Breast epithelium (tissue), 4 donors: ENCODE measurements around the gene GALNT8. TPM values are rescaled to one million over a fixed set of nuclear protein-coding genes. Genes with fewer than 3 reads are reported as not detected.

ENCODE experiments used
- DNase-seq, 2 donors: peaks; one replicate each; pipeline ENCODE4 v3.0.0-alpha.2; 2019; ENCODE audit warnings: low spot score in 2 of 2
- H3K27ac ChIP-seq, 2 donors: fragments of 200-600 bp; sonication (generic) in 1 of 2; one replicate each; pipeline ENCODE4 v1.5.1; 2016 to 2019; ENCODE audit warnings: mild to moderate bottlenecking in 1 of 2
- H3K27me3 ChIP-seq, 2 donors: fragments of 200-600 bp; sonication (generic) in 1 of 2; one replicate each; pipeline versions ENCODE4 v1.5.1 to v1.6.0; 2017 to 2019; ENCODE audit warnings: control low read depth in 1 of 2, mild to moderate bottlenecking in 1 of 2
- H3K36me3 ChIP-seq: fragments of 200-600 bp; one replicate; pipeline ENCODE4 v1.5.1; 2019
- H3K4me1 ChIP-seq, 2 donors: fragments of 200-600 bp; sonication (generic); one replicate each; pipeline ENCODE4 v1.5.1; 2016 to 2019; ENCODE audit warnings: control low read depth in 1 of 2
- H3K4me3 ChIP-seq, 3 donors: fragments of 200-600 bp; sonication (generic); 1 replicate in 2 of 3; 2 replicates in 1 of 3; pipeline ENCODE4 v1.5.1; 2016 to 2019; ENCODE audit warnings: mild to moderate bottlenecking in 3 of 3, moderate library complexity in 2 of 3
- H3K9me3 ChIP-seq, 2 donors: fragments of 200-600 bp; sonication (generic) in 1 of 2; one replicate each; pipeline ENCODE4 v1.5.1; 2016 to 2019; ENCODE audit warnings: control low read depth in 1 of 2
- CTCF ChIP-seq, 3 donors: fragments of 450-650 bp; IDR thresholded peaks; one replicate each; pipeline ENCODE4 v1.5.1; 2016 to 2017; ENCODE audit warnings: antibody characterized with exemption in 3 of 3, mild to moderate bottlenecking in 3 of 3, moderate library complexity in 3 of 3
- POLR2A ChIP-seq: fragments of 450-650 bp; IDR thresholded peaks from one replicate; pipeline ENCODE4 v1.6.1; 2016; ENCODE audit warnings: antibody characterized with exemption, mild to moderate bottlenecking, moderate library complexity
- POLR2AphosphoS5 ChIP-seq, 3 donors: sonication (generic); formaldehyde crosslinking; IDR thresholded peaks; one replicate each; pipeline ENCODE4 v1.6.1; 2017; ENCODE audit warnings: antibody characterized with exemption in 3 of 3
- intact Hi-C: fragments of 100-400 bp; cut with DNase I; formaldehyde crosslinking; loops from one replicate; pipeline ENCODE4 v1.15.1; 2023; ENCODE audit warnings: low total_unique reads
- total RNA-seq, 3 donors: library from RNA; depleted of rRNA; stranded (reverse); fragments of >200 nt; gene quantifications; one replicate each; pipeline ENCODE4 v1.1.0, GENCODE V29; 2016

The GALNT8 gene
- total RNA-seq, 3 donors from 2014 or later = 1.3 to 2.7 (median 1.6) TPM

DNA sequence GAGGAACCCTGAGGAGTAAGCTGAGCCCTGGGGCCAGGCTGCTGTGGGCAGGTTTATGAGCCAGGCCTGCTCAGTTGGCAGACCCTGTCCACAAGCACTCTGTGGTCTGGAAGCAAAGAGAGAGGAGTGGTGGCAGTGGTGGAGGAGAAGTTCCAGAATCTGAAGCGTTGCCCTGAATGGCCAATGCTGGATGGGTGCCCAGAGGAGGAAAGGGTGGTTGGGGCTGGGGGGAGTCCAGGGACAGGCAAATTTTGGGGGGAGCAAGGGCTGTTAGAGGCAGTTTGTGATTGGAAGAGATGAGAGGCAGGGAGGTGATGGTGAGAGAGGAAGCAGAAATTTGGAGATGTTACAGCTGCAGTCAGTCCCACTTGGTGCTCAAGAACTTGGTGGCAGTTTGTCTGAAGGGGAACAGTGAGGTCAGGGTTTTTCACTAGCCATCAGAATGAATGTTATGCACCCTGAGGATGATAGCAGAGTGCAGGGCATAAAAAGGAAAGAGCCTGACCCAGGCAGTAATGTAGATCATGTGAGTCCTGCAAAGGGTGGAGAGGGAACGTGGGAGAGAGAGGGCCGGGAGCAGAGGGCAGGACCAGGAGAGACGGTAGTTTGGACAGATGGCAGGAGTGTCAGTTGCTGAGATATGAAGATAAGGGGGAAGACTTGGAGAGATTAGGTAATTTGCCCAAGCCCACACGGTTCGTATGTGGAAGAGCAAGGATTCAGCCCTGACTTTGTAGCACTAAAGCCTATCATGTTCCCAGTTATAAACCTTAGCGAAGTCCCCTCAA lies 51.2 kb downstream of the GALNT8 start:
- Histone ChIP-seq H3K4me1 (no peaks in the 10 kb centered on the region), H3K27me3 (no peaks in the 10 kb centered on the region), H3K4me3 (no peak overlapping the region), H3K27ac (no peak overlapping the region), H3K36me3 (no peaks in the 10 kb centered on the region), H3K9me3 (no peaks in the 10 kb centered on the region)
- TF ChIP-seq POLR2AphosphoS5 (IDR thresholded peaks at IDR 0.05) = no peak
- TF ChIP-seq POLR2A = no peak
- no peak for TF ChIP-seq CTCF (IDR thresholded peaks at IDR 0.05)
- intact Hi-C loops = no loop called here
- DNase-seq = no peak

DNA sequence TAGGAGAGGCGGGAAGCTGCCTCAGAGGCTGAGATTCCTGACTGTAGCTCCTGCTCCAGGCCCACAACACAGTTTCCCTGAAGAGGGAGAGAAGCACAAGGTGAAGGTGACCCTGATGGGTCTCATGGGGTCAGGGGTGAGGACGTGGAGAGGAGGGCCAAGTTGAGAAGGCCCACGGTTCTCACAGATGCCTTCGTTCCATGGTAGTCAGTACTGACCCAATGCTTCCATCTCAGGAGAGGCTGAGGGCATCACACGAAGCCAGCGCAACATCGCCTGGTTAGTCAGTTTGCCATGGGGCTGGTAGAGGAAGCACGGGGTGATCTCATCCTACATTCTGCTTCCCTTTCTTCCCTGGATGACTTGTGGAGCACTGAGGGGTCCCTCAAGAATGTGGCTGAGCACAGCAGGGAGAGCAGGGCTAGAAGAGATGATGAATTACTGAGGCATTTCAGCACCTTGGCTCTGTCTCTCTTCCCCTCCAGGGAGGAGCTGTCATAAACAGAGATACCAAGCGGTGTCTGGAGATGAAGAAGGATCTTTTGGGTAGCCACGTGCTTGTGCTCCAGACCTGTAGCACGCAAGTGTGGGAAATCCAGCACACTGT lies 51.9 kb downstream of the GALNT8 start:
- no peak for TF ChIP-seq POLR2A
- TF ChIP-seq POLR2AphosphoS5 (IDR thresholded peaks at IDR 0.05) = no peak
- TF ChIP-seq CTCF (IDR thresholded peaks at IDR 0.05) = no peak
- no peaks in the 10 kb centered on the region for H3K36me3 ChIP-seq
- H3K27ac ChIP-seq = no peak overlapping the region
- no peak for DNase-seq
- intact Hi-C loops = no loop called here
- H3K4me1 ChIP-seq = no peaks in the 10 kb centered on the region
- H3K27me3 ChIP-seq = no peaks in the 10 kb centered on the region
- H3K4me3 ChIP-seq = no peak overlapping the region
- H3K9me3 ChIP-seq = no peaks in the 10 kb centered on the region

DNA sequence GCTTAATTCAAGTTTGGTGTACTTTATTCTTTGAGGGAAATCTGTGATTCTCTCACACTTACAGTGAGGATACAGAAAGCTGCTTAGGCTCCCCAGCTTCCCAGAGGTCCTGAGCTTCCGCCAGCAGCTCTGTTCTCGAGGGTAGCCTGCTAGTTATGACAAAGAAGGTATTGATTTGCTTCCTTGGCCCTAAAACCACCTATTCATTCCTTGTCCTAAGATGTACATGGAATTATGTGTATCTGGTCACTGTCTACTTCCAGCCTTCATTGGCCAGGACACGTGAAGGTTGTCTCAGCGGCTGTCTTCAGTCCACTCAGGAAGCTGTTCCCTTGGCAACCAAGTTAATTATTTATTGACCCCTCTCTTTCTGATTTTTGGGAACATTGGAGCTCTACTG lies 55.7 kb downstream of the GALNT8 start:
- Histone ChIP-seq H3K4me1 (no peaks in the 10 kb centered on the region), H3K27me3 (no peaks in the 10 kb centered on the region), H3K4me3 (no peak overlapping the region), H3K36me3 (no peaks in the 10 kb centered on the region), H3K27ac (no peak overlapping the region), H3K9me3 (no peaks in the 10 kb centered on the region)
- intact Hi-C loops = no loop called here
- TF ChIP-seq POLR2A (no peak), CTCF (IDR thresholded peaks at IDR 0.05) (no peak), POLR2AphosphoS5 (IDR thresholded peaks at IDR 0.05) (no peak)
- DNase-seq = no peak

DNA sequence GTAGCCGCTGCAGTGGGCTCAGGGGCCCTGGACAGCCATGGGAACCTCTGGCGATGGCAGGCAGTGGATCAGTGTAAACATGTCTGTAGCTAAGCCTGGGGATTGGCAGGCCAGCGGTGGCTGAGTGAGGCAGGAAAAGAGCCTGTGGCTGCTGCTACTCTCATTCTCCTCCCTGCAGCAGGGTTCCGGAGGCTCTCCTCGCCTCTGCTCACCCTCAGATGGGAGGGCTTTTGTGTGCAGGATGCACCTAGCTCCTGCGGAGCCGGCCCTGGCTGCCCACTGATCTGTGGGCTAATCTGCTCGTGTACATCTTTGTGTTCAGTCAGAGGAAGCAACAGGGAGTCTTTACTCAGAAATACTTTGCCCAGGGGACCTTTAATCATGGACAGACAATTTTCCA lies 59.5 kb downstream of the GALNT8 start:
- no peaks in the 10 kb centered on the region for H3K4me1 ChIP-seq
- TF ChIP-seq POLR2AphosphoS5 (IDR thresholded peaks at IDR 0.05) = no peak
- no peak for TF ChIP-seq POLR2A
- no peak for TF ChIP-seq CTCF (IDR thresholded peaks at IDR 0.05)
- peaks cover 0 to 8% of the 10 kb centered on the region in 2 donors for H3K9me3 ChIP-seq
- H3K36me3 ChIP-seq = no peaks in the 10 kb centered on the region
- no peaks in the 10 kb centered on the region for H3K27me3 ChIP-seq
- intact Hi-C loops = no loop called here
- no peak overlapping the region for H3K4me3 ChIP-seq
- DNase-seq = no peak
- H3K27ac ChIP-seq = no peak overlapping the region
